HG02623 (cell line): ENCODE data around the gene LAMTOR5.
"Not testable (repeated sequence)": the region's sequence is repeated elsewhere in the genome, so short reads cannot be mapped to it uniquely, and the experiment has no call there.

Experiments
- ATAC-seq: cut with Tn5 transposase; IDR thresholded peaks from one replicate; pipeline ENCODE4 v1.9.1; 2021; ENCODE audit warnings: moderate library complexity; ENCODE audit not compliant: unreplicated experiment

Gene LAMTOR5

DNA sequence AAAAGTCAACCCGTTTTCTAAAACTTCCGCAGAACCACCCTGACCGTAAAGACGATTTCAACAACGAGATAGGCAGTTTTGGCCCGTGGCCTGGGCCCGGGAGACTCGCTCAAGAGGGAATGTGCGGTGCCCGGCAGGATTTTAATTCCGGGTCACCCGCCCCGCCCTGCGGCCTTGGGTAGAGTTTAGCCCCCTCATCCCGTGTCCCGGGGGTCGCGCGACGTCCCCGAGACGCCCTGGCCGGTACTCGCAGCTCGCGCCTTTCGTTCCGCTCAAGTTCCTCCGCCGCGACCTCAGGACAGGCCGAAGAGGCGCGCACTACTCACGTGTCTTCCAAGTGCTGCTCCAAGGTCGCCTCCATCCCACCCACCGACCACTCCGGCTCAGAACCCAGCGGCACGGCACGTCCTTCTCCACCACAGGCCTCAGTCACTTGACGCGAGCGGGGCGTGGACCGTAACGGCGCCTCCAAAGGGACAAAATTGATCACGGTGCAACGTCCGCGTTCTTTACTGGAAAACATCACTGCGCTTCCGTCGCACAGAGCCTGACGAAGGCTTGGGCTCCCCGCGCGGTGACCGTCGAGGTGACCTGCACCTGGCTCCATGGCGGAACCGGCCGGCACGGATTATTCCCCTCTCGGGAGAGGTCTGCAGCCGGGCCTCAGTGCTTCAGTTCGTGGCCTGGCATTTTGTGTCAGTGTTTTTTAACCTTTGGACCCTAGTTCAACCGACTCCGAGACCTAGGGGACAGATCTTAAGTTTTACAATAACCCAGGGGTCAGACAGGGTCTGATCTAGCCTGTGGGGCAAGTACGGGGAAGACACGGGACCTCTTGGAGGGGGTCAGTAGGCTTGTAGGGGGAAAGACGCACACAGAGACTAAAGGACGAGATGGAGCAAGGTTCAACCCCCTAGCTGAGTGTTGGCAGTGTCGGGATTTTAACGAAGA lies at the start of gene LAMTOR5:
Gene LAMTOR5 (minus strand): TSS at position 435 of the 951 bp plus-strand sequence. CDS start 74 bp downstream, at position 361.
- peak; percentile 85 for ATAC-seq

DNA sequence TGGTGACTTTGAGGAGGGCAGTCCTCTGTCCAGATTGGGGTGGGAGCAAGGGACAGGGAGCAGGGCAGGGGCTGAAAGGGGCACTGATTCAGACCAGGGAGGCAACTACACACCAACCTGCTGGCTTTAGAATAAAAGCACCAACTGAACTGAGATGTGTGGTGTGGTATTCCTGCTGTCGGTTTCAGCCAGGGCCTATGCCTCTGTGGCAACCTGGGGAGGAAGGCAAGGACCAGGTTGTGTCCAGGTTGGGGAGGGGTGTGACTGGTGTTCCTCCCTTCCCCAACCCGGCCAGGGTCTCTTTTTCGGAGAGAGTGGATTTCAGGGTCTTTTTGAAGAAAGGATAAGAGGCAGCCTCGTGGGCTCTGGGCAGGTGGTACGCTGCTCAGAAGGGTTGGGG lies 49.7 kb upstream of the LAMTOR5 start:
- ATAC-seq = no peak

DNA sequence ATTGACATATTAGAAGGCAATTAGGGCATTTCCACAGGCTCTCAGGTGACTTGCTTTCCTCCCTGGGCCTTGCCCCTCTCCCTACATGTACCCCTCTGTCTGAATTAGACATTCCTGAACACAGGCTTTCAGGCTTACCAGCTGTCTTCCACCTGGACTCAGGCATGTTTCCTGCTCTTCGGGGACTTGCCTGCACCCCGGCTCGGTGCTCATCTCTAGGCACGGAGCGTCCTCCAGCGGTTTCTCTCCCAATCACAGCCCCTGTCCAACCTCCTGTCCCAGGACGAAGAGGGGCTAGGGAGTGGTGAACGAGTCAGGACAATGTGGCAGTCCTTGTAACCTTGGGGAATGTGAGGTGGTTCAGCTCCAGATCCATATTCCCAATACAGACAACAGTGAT lies 47.7 kb upstream of the LAMTOR5 start:
- ATAC-seq = no peak

- ATAC-seq = no peak
Observed at GRCh38 chr1:110454328-110454727, 46.8 kb upstream of the LAMTOR5 start.

DNA sequence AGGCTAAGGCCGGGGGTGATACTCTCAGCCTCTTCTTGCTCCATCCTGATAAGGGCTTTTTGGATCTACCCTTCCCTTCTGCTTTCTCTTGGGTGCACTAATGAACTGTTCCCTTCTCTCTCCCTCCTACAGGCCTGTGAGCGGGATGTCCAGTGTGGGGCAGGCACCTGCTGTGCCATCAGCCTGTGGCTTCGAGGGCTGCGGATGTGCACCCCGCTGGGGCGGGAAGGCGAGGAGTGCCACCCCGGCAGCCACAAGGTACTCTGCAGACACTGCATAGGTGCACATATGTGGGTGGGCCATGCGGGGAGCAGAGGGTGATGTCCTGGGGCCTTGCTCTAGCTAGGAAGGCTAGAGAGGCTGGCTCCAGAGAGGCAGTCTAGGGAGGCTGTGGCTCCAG lies 46.3 kb upstream of the LAMTOR5 start:
- ATAC-seq = no peak

GRCh38 chr1:110452330-110452729 lies 44.8 kb upstream of the LAMTOR5 start:
- ATAC-seq = no peak

GRCh38 chr1:110450929-110451328 lies 43.4 kb upstream of the LAMTOR5 start, which contains the start of gene PROK1:
PROK1 (plus strand) TSS chr1:110451149; CDS start chr1:110451217, 68 bp downstream.
- no peak for ATAC-seq

DNA sequence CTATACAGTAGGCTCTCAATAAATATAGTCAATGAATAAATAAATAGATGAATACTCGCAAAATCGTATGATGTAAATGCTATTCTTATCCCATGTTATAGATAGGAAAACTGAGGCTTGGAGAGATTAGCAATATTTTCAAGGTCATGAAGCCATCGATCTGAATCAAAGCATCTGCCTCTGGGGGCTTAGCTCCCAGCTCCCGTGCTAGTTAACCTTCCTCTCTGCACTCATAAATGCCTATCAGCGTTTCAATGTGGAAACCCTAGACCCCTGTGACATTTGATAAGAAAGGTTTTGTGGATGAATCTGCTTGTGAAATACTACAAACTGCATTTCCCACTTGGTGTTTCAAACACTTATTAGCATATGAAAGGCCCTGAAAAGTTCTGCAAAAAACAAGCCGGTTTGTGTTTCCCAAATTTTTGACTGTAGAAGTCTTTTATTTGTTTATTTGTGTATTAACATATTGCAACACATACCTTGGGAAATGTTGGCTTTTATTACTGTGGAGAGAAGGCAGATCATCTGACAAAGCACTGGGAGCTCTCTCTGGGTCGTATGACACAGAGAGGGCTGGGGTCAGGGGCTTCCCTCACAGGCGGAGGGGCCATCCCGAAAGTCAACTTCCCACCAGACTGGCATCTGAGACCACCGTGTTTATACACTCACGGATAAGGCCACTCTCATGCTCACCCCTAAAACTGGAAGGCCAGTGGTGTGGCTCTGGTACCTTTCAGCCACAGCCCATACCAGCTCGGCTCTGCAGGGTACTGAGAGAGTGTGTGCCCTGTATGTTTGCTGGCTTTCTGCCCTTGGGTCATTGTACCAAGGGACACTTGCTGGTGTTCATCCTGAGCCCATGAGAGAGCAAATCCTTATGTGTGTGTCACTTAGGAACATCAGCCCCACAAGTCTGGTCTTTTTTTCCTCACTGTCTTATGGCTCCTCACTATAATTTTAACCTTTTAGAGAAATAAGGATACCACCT lies 42.5 kb upstream of the LAMTOR5 start:
- no peak for ATAC-seq

- ATAC-seq = no peak
Observed at GRCh38 chr1:110444561-110444960, 37.1 kb upstream of the LAMTOR5 start.

- ATAC-seq = no peak
Observed at GRCh38 chr1:110443451-110443850, 36.0 kb upstream of the LAMTOR5 start.

DNA sequence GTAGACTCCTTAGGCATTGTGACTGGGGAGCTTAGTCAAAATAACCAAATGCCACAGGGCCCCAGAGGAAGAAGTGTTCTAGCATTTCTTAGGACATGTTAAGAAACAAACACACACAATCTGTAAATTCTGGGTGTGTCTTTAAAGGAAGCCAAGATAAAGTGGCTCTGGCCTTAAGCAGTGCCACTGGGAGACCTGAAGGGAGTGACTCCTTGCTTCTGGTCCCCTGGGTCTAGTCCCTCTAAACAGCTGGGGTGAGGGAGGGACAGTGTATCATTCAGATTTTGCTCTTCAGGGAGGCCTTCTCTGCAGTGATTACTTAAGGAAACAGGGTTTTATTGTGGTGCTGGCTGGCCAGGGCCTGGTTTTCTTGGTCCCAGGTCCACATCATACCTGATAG lies 34.4 kb upstream of the LAMTOR5 start:
- no peak for ATAC-seq

- no peak for ATAC-seq
Observed at GRCh38 chr1:110440877-110441276, 33.4 kb upstream of the LAMTOR5 start.

DNA sequence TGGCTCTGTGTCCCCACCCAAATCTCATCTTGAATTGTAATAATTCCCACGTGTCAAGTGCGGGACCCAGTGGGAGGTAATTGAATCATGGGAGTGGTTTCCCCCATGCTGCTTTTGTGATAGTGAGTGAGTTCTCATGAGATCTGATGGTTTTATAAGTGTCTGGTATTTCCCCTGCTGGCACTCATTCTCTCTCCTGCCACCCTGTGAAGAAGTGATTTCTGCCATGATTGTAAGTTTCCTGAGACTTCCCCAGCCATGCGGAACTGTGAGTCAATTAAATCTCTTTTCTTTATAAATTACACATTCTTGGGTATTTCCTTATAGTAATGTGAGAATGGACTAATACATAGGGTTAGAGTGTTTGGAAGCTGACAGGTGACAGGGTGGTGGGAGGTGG lies 32.4 kb upstream of the LAMTOR5 start:
- not testable (repeated sequence) for ATAC-seq

- no peak for ATAC-seq
Observed at GRCh38 chr1:110438893-110439292, 31.4 kb upstream of the LAMTOR5 start.

GRCh38 chr1:110437645-110438299 lies 30.3 kb upstream of the LAMTOR5 start:
- ATAC-seq = not testable (repeated sequence)

DNA sequence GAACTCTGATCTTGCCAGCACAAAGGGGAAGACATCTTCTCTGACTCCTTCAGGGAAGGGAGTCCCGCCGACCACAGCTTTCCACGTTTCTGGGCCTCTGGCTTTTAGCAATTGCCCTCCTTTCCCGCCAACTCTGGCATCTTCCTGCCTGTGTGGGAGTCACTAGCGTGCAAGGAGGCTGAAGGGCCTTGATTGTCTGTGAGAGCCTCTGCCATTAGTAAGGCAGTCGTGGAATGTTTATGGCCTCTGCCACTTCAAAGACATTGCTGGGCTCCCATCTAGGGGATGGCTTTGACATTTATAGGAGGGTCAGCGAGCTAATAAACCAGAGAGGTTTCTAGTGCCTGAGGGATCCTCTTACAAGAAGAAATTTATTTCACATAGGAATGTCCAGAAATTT lies 29.1 kb upstream of the LAMTOR5 start:
- no peak for ATAC-seq

- ATAC-seq = no peak
Observed at GRCh38 chr1:110434946-110435345, 27.5 kb upstream of the LAMTOR5 start.

- ATAC-seq = no peak
Observed at GRCh38 chr1:110433803-110434202, 26.3 kb upstream of the LAMTOR5 start.

GRCh38 chr1:110433213-110433612 lies 25.7 kb upstream of the LAMTOR5 start:
- ATAC-seq = no peak

- no peak for ATAC-seq
Observed at GRCh38 chr1:110430901-110431300, 23.4 kb upstream of the LAMTOR5 start.

DNA sequence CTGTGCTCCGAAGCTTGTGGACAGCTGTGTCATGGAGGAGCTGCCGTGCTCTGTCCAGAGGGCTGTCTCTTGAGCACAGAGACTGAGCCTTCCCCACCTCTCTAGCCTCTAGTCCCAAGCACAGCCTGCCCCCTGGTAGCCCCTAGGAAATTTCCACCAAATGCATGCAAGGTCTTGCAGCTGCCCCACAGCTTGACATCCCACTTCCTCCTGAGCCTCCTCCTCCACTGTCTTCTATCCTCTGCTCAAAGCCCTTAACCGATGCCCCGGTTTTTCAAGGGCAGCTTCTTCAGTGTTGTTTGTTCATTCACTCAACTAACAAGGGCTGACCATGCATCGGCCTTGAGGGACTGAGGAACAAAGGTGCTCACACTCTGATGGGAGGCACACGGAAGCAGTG lies 22.9 kb upstream of the LAMTOR5 start:
- no peak for ATAC-seq
